Activated CD8-positive, alpha-beta memory T cell treated with anti-CD3 and anti-CD28 coated beads, Interleukin-2, amount 50 U/mL, for 48 hours (primary cell): ENCODE data around the gene SCEL.

Experiments
- DNase-seq: peaks from one replicate; pipeline ENCODE4 v3.0.0-alpha.2; 2020

The SCEL gene

DNA sequence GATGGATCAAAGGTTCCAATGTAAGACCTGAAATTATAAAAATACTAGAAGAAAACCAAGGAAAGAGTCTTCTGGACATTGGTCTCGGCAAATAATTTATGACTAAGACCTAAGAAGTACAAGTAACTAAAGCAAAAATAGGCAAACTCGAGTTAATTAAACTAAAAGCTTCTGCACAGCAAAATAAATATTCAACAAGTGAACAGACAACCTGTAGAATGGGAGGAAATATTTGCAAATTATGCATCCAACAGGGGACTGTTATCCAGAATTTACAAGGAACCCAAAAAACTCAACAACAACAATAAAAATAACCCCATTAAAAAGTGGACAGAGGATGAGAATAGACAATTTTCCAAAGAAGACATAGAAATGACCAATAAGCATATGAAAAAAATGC, 152.3 kb downstream of the SCEL start:
- DNase-seq, result no peak

DNA sequence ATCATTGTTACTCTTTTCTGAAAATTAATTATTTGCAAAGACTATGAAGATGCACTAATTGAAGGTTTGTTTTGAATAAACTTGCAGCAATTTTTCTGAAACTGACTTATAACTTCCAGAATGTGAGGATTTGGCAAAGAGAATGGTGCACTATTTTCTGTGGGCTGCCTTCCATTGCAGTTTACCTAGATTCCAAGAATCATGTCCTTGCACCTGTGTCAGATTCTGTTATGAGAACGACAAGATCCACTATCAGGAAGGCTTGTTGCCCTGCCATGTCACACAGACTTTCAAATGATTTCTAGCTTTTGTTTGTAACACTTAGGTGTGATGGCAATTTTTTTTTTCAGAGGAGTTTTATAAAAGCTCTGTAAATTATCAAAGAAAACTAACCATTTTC, 156.4 kb downstream of the SCEL start:
- DNase-seq, result no peak

DNA sequence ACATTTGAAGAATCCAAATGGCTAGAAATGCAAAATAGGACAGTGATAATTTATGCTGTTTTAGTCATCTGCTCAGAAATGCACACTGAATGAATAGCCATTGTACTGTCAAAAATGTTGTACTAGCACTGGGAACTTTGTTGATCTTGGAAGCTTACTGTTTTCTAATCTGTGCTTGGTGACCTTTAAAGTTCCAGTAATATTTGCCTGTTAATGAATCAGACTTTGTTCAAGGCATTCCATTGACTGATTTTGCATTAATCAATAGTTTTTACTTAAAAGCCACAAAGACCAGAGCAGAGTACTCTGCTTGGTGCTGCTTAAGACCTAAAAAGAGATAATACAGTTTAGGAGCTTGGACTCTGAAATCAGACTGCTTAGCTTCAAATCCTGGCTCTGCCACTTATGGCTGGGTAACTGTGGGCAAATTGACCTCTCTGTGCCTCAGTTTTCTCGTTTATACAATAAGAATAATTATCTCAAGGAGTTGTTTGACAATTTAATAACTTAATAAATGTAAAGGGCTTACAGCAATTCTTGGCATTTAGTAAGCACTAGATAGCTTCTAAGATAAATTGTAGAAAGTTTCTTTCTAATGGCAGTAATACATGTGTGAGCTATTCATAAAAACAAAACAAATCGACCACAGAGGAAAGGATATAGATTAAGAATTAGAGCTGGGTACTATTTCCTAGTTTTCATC, 157.4 kb downstream of the SCEL start:
- DNase-seq, result no peak

DNA sequence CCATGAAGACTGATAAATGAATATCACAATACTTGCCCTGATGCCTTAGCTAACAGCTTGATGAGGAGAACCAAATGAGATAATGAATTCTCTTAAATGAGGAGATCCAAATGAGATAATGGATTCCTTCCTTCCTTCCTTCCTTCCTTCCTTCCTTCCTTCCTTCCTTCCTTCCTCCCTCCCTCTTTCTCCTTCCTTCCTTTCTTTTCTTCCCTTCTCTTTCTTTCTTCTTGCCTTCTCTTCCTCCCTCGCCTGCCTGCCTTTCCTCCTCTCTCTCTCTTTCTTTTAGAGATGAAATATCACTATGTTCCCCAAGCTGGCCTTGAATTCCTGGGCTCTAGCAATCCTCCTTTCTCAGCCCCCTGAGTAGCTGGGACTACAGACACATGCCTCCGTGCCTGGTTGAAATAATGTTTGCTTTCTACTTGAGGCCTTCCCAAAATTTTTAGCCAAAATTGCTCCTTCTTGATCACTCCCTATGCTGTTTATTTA, 158.0 kb downstream of the SCEL start:
- no peak for DNase-seq
